ENCODE measurements around the gene MMP12.
"Not testable (repeated sequence)": the region's sequence is repeated elsewhere in the genome, so short reads cannot be mapped to it uniquely, and the experiment has no call there.

MMP12 gene

GRCh38 chr11:102883141-102883540 lies 8.4 kb upstream of the MMP12 start:
- TF ChIP-seq CTCF (IDR thresholded peaks at IDR 0.05; ENCODE audit: low read depth, low read length, missing control alignments), result no peak
- in situ Hi-C loops (cut with HindIII; ENCODE audit: low pct_ligation_motif_present, low sequenced_read_pairs), result no loop called here
- Histone ChIP-seq H3K27ac (peak overlapping the region; percentile 7), H3K36me3 (replicated peaks) (no peaks in the 10 kb centered on the region), H3K27me3 (replicated peaks) (no peaks in the 10 kb centered on the region), H3K4me3 (ENCODE audit: low read depth, low read length) (no peak overlapping the region)
- DNase-seq, result no peak

- in situ Hi-C loops (cut with HindIII; ENCODE audit: low pct_ligation_motif_present, low sequenced_read_pairs), result no loop called here
These were observed 7.7 kb upstream of the MMP12 start for GRCh38 chr11:102882389-102883024.

GRCh38 chr11:102879801-102880200 lies 5.0 kb upstream of the MMP12 start:
- TF ChIP-seq CTCF (IDR thresholded peaks at IDR 0.05; ENCODE audit: low read depth, low read length, missing control alignments), result no peak
- Histone ChIP-seq H3K27me3 (replicated peaks) (no peaks in the 10 kb centered on the region), H3K27ac (no peak overlapping the region), H3K36me3 (replicated peaks) (no peaks in the 10 kb centered on the region), H3K4me3 (ENCODE audit: low read depth, low read length) (no peak overlapping the region)
- DNase-seq, result no peak
- in situ Hi-C loops (cut with HindIII; ENCODE audit: low pct_ligation_motif_present, low sequenced_read_pairs), result no loop called here

More at GRCh38 chr11:102882389-102883024, 7.7 kb upstream of the MMP12 start:
- H3K4me3 ChIP-seq (ENCODE audit: low read depth, low read length), result no peak overlapping the region
- DNase-seq, result peak; percentile 81
- no peaks in the 10 kb centered on the region for H3K27me3 ChIP-seq (replicated peaks)
- no peaks in the 10 kb centered on the region for H3K36me3 ChIP-seq (replicated peaks)
- no peak for TF ChIP-seq CTCF (IDR thresholded peaks at IDR 0.05; ENCODE audit: low read depth, low read length, missing control alignments)
- H3K27ac ChIP-seq, result peak overlapping the region; percentile 17

GRCh38 chr11:102878595-102878994 lies 3.8 kb upstream of the MMP12 start:
- no peak overlapping the region for H3K4me3 ChIP-seq (ENCODE audit: low read depth, low read length)
- H3K27me3 ChIP-seq (replicated peaks), result no peaks in the 10 kb centered on the region
- no peak overlapping the region for H3K27ac ChIP-seq
- no peaks in the 10 kb centered on the region for H3K36me3 ChIP-seq (replicated peaks)
- TF ChIP-seq CTCF (IDR thresholded peaks at IDR 0.05; ENCODE audit: low read depth, low read length, missing control alignments), result no peak
- in situ Hi-C loops (cut with HindIII; ENCODE audit: low pct_ligation_motif_present, low sequenced_read_pairs), result no loop called here
- no peak for DNase-seq

GRCh38 chr11:102869354-102869964 lies 5.3 kb downstream of the MMP12 start:
- DNase-seq; H3K27ac ChIP-seq; H3K4me3 ChIP-seq (ENCODE audit: low read depth, low read length); H3K36me3 ChIP-seq (replicated peaks); H3K27me3 ChIP-seq (replicated peaks); in situ Hi-C loops (cut with HindIII; ENCODE audit: low pct_ligation_motif_present, low sequenced_read_pairs): not testable (repeated sequence)

- TF ChIP-seq CTCF (IDR thresholded peaks at IDR 0.05; ENCODE audit: low read depth, low read length, missing control alignments), result no peak
- Histone ChIP-seq H3K27me3 (replicated peaks) (no peaks in the 10 kb centered on the region), H3K36me3 (replicated peaks) (no peaks in the 10 kb centered on the region), H3K4me3 (ENCODE audit: low read depth, low read length) (no peak overlapping the region), H3K27ac (no peak overlapping the region)
- in situ Hi-C loops (cut with HindIII; ENCODE audit: low pct_ligation_motif_present, low sequenced_read_pairs), result no loop called here
- DNase-seq, result no peak
These were observed 6.4 kb downstream of the MMP12 start for GRCh38 chr11:102868339-102868738.
